KMS-11 (cell line): Measurements from ENCODE around the gene TOP3A.

Source experiments
- H2AFZ ChIP-seq: fragments of 200-600 bp; sonication (generic); 2 replicates; pipeline ENCODE4 v1.6.1; 2016; ENCODE audit warnings: antibody characterized with exemption, mixed run types, low read depth
- H3K27ac ChIP-seq: fragments of 200-600 bp; sonication (generic); 2 replicates; pipeline ENCODE4 v1.6.1; 2016; ENCODE audit warnings: mild to moderate bottlenecking, mixed run types
- H3K27me3 ChIP-seq: fragments of 200-600 bp; sonication (generic); 2 replicates; pipeline ENCODE4 v1.6.1; 2017; ENCODE audit warnings: mild to moderate bottlenecking, low read depth, mixed run types, moderate library complexity; ENCODE audit not compliant: insufficient read depth
- H3K36me3 ChIP-seq: fragments of 200-600 bp; sonication (generic); 2 replicates; pipeline ENCODE4 v1.6.1; 2017; ENCODE audit warnings: mild to moderate bottlenecking, mixed run types; ENCODE audit not compliant: insufficient read depth
- H3K4me1 ChIP-seq: fragments of 200-600 bp; sonication (generic); 2 replicates; pipeline ENCODE4 v1.6.1; 2016; ENCODE audit warnings: mild to moderate bottlenecking, low read depth, mixed run types; ENCODE audit not compliant: poor library complexity, severe bottlenecking
- H3K4me2 ChIP-seq: fragments of 200-600 bp; sonication (generic); 2 replicates; pipeline ENCODE4 v1.7.0; 2016; ENCODE audit warnings: mild to moderate bottlenecking, mixed run types
- H3K4me3 ChIP-seq: fragments of 200-600 bp; sonication (generic); IDR thresholded peaks from 2 replicates; pipeline ENCODE4 v1.6.1; 2017; ENCODE audit warnings: low read depth, low read length, mixed read lengths; ENCODE audit not compliant: insufficient read depth
- H3K79me2 ChIP-seq: fragments of 200-600 bp; sonication (generic); 2 replicates; pipeline ENCODE4 v1.6.1; 2016; ENCODE audit warnings: low read depth, mixed run types; ENCODE audit not compliant: insufficient read depth
- H3K9ac ChIP-seq: fragments of 200-600 bp; sonication (generic); 2 replicates; pipeline ENCODE4 v1.6.1; 2016; ENCODE audit warnings: mild to moderate bottlenecking, mixed run types
- H4K20me1 ChIP-seq: fragments of 200-600 bp; sonication (generic); 2 replicates; pipeline ENCODE4 v1.6.1; 2016; ENCODE audit warnings: mild to moderate bottlenecking, mixed run types; ENCODE audit not compliant: insufficient read depth
- TF ChIP-seq, protein P1 (sequence below): fragments of 200-600 bp; sonication (generic); conservative IDR thresholded peaks from 2 replicates; pipeline ENCODE4 v1.6.1; 2017; ENCODE audit warnings: low read depth, mild to moderate bottlenecking, antibody characterized with exemption, low read length, moderate library complexity, mixed read lengths

Gene TOP3A

DNA sequence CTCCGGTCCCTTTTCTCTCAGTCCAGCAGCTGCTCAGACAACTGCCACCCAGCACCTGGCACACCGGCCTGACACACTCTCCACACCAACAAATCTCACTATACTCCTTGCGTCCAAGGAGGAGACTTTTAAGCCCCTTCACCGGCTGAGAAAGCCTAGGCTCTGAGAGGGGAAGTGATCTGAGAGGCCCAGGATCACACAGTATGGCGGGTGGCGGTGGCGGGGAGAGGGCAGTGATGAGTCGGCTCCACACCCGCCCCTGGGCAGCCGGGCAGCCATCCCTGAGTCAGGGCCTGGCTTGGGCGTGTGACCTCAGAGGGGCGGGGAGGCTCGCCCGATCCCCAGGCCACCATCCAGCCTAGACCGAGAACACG is 56.8 kb downstream of the TOP3A start:
- Histone ChIP-seq H3K4me1 (peaks cover 12% of the 10 kb centered on the region), H3K4me3 (no peak overlapping the region), H2AFZ (peak overlapping the region; percentile 89), H3K27me3 (no peaks in the 10 kb centered on the region), H3K4me2 (peak overlapping the region; percentile 78; the same call in 1 of the 2 replicates), H3K79me2 (no peaks in the 10 kb centered on the region; the same call in 1 of the 2 replicates), H3K27ac (peak overlapping the region; percentile 38; the same call in 1 of the 2 replicates), H4K20me1 (no peaks in the 10 kb centered on the region), H3K9ac (peak overlapping the region; percentile 60; the same call in 1 of the 2 replicates), H3K36me3 (no peaks in the 10 kb centered on the region)
- TF ChIP-seq, protein P1, sequence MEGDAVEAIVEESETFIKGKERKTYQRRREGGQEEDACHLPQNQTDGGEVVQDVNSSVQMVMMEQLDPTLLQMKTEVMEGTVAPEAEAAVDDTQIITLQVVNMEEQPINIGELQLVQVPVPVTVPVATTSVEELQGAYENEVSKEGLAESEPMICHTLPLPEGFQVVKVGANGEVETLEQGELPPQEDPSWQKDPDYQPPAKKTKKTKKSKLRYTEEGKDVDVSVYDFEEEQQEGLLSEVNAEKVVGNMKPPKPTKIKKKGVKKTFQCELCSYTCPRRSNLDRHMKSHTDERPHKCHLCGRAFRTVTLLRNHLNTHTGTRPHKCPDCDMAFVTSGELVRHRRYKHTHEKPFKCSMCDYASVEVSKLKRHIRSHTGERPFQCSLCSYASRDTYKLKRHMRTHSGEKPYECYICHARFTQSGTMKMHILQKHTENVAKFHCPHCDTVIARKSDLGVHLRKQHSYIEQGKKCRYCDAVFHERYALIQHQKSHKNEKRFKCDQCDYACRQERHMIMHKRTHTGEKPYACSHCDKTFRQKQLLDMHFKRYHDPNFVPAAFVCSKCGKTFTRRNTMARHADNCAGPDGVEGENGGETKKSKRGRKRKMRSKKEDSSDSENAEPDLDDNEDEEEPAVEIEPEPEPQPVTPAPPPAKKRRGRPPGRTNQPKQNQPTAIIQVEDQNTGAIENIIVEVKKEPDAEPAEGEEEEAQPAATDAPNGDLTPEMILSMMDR: no peak

DNA sequence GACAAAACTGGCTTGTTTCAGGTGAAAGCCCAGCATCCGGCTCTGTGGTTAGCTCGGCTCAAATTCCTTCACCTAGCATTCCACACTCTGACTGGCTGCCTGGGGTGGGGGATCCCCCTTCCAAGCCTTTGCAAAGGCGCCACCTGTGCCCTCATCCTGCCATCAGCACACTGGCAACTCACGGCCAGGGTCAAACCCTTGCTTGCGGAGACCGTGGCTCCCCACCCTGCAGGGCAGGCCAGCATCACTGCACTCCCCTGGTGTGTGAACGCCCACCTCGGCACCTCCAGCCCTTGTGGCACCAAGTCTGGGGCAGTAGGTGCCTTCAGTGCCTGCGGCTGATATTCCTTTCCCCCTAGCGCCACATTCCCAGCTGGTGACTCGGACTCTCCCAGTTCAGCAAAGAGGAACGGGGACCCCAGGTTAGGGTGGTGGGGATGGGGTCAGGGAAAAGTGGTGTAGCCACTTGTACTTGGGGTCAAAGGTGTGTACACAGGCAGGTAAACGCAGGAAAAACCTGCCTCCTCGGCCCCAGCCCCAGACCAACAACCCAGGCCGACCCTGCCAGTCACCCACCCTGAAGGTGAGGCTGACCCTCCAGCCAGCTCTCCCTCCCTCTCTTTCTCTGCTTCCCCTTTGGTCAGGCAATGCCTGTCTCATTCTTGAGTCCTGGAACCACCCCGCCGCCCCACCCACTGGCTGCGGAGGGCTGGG is 57.4 kb downstream of the TOP3A start:
- H3K9ac ChIP-seq: peak overlapping the region; percentile 60; the same call in 1 of the 2 replicates
- peak overlapping the region; percentile 78 for H3K4me2 ChIP-seq
- H3K4me1 ChIP-seq: peaks cover 12% of the 10 kb centered on the region
- TF ChIP-seq, protein P1: no peak
- peak overlapping the region; percentile 89; the same call in 1 of the 2 replicates for H2AFZ ChIP-seq
- H3K79me2 ChIP-seq: no peaks in the 10 kb centered on the region; the same call in 1 of the 2 replicates
- H3K27me3 ChIP-seq: no peaks in the 10 kb centered on the region
- no peaks in the 10 kb centered on the region for H4K20me1 ChIP-seq
- 0 out of 2 replicates have a peak overlapping the region, but pooled peaks have one; percentile 38 for H3K27ac ChIP-seq
- H3K36me3 ChIP-seq: no peaks in the 10 kb centered on the region
- no peak overlapping the region for H3K4me3 ChIP-seq

DNA sequence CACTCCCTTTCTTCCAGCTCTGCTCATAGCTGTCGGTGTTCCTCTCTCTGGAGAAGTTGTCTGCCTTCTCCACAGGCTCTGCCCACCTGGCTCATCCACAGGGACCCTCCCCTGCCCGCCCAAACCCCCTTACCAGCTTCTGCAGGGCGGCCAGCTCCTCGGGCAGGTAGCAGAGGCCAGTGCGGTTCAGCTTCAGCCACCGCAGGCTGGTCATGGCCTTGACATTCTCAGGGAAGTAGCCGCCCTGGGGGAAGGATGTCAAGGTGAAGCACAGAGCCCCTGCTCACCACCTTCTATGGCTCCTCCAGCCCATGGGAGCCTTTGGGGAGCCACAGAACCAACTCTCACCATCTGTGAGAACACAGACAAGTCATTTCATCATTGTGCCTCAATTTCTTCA is 58.0 kb downstream of the TOP3A start:
- H3K4me1 ChIP-seq: peaks cover 12% of the 10 kb centered on the region
- H3K9ac ChIP-seq: no peak overlapping the region
- peak overlapping the region; percentile 78 for H3K4me2 ChIP-seq
- H3K79me2 ChIP-seq: no peaks in the 10 kb centered on the region; the same call in 1 of the 2 replicates
- no peaks in the 10 kb centered on the region for H3K27me3 ChIP-seq
- H3K4me3 ChIP-seq: no peak overlapping the region
- TF ChIP-seq, protein P1: no peak
- H3K36me3 ChIP-seq: no peaks in the 10 kb centered on the region
- no peak overlapping the region for H2AFZ ChIP-seq
- no peak overlapping the region for H3K27ac ChIP-seq
- H4K20me1 ChIP-seq: no peaks in the 10 kb centered on the region

DNA sequence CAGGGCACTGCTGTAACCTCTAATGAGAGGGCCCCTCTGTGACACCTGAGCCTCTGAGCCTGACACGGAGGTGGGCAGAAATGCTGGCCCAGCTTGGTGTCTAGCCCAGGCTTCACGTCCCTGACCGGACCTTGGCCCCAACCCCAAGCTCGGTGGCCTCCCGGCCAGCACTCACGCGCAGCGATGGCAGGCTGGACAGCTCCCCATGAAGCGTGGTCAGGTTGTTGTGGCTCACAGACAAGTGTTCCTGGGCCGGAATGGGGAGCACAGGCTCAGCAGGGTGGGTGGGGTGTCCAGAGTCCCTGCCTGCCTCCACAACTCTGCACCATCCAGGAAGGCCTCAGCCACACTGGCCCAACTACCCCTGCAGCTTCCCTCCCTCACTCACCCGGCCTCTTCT is 58.4 kb downstream of the TOP3A start:
- H4K20me1 ChIP-seq: no peaks in the 10 kb centered on the region
- no peaks in the 10 kb centered on the region for H3K27me3 ChIP-seq
- H3K4me3 ChIP-seq: no peak overlapping the region
- H3K4me1 ChIP-seq: peaks cover 12% of the 10 kb centered on the region
- H3K4me2 ChIP-seq: no peak overlapping the region
- TF ChIP-seq, protein P1: no peak
- no peaks in the 10 kb centered on the region for H3K36me3 ChIP-seq
- H3K79me2 ChIP-seq: no peaks in the 10 kb centered on the region; the same call in 1 of the 2 replicates
- H2AFZ ChIP-seq: no peak overlapping the region
- no peak overlapping the region for H3K27ac ChIP-seq
- H3K9ac ChIP-seq: no peak overlapping the region
